ENCODE results near the gene TIAM2.

GRCh38 chr6:155014137-155014536, 19.0 kb downstream of the TIAM2 start:
- no peak for TF ChIP-seq POLR2AphosphoS5 (IDR thresholded peaks at IDR 0.05; ENCODE audit: low read length)
- no peak for TF ChIP-seq SIN3A (IDR thresholded peaks at IDR 0.05; ENCODE audit: low read depth, low read length)
- no peak for TF ChIP-seq TARDBP (IDR thresholded peaks at IDR 0.05; ENCODE audit: borderline replicate concordance)
- no peak for TF ChIP-seq CREB1 (IDR thresholded peaks at IDR 0.05; ENCODE audit: low read depth)
- no peak for TF ChIP-seq EP300 (IDR thresholded peaks at IDR 0.05; ENCODE audit: borderline replicate concordance in 1 of 2, control insufficient read depth in 1 of 2, low read depth in 2 of 2, low read length in 2 of 2)
- no peak for TF ChIP-seq SP1 (IDR thresholded peaks at IDR 0.05; ENCODE audit: low read depth, low read length)
- no peak for TF ChIP-seq CTCF (IDR thresholded peaks at IDR 0.05 in 2 of 3, conservative IDR thresholded peaks at IDR 0.05 in 1 of 3; ENCODE audit: control insufficient read depth in 2 of 3, extremely low read depth in 1 of 3, insufficient read depth in 1 of 3, low read depth in 3 of 3, low read length in 3 of 3)
- TF ChIP-seq HDAC2 (IDR thresholded peaks at IDR 0.05) = no peak
- no peak for TF ChIP-seq POLR2AphosphoS2 (IDR thresholded peaks at IDR 0.05; ENCODE audit: low read depth, low read length)
- TF ChIP-seq BMI1 (IDR thresholded peaks at IDR 0.05; ENCODE audit: borderline replicate concordance) = no peak

Data from GM12878 (cell line).